ENCODE data around the gene SLC22A14.

DNA sequence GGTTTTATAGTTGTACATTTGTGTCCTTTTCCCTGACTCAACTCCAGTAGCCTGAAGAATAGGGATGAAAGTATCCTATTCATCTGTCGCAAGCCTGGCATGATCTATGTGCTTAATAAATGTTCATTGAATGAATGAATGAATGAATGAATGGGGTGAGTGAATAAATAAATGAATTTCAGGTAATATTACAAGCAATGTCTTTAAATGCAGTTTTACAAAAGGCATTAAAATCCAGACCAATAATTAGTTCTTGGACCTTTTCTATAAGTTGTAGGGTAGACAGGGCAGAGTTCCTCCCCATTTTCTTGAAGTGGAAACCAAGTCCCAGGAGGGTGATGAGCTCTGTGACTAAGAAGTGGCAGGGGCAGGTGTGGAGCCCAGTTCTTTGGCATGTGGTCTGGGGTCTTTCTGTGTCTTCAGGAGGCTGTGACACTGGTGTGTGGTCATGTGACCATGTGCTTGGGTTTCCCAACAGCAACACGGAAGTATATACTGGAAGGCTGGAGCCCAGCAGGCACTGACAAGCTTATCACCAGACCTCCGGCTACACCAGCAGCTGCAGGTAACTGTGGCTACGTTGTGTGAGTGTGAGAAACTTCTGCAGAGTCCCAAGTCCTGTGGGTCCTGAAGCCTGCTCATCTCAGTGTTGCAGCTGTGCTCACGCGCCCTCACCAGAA is 82.8 kb downstream of the SLC22A14 start:
- TF ChIP-seq, protein P1, sequence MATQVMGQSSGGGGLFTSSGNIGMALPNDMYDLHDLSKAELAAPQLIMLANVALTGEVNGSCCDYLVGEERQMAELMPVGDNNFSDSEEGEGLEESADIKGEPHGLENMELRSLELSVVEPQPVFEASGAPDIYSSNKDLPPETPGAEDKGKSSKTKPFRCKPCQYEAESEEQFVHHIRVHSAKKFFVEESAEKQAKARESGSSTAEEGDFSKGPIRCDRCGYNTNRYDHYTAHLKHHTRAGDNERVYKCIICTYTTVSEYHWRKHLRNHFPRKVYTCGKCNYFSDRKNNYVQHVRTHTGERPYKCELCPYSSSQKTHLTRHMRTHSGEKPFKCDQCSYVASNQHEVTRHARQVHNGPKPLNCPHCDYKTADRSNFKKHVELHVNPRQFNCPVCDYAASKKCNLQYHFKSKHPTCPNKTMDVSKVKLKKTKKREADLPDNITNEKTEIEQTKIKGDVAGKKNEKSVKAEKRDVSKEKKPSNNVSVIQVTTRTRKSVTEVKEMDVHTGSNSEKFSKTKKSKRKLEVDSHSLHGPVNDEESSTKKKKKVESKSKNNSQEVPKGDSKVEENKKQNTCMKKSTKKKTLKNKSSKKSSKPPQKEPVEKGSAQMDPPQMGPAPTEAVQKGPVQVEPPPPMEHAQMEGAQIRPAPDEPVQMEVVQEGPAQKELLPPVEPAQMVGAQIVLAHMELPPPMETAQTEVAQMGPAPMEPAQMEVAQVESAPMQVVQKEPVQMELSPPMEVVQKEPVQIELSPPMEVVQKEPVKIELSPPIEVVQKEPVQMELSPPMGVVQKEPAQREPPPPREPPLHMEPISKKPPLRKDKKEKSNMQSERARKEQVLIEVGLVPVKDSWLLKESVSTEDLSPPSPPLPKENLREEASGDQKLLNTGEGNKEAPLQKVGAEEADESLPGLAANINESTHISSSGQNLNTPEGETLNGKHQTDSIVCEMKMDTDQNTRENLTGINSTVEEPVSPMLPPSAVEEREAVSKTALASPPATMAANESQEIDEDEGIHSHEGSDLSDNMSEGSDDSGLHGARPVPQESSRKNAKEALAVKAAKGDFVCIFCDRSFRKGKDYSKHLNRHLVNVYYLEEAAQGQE (IDR thresholded peaks at IDR 0.05; ENCODE audit: insufficient read depth in 1 of 2, low read depth in 2 of 2, low read length in 1 of 2) = no peak
- TF ChIP-seq CTCF (IDR thresholded peaks at IDR 0.05) (no peak), POLR2AphosphoS5 (IDR thresholded peaks at IDR 0.05; ENCODE audit: low read depth, low read length) (no peak)

Data from Panc1 (cell line).